ENCODE measurements around the gene FAM163B.

DNA sequence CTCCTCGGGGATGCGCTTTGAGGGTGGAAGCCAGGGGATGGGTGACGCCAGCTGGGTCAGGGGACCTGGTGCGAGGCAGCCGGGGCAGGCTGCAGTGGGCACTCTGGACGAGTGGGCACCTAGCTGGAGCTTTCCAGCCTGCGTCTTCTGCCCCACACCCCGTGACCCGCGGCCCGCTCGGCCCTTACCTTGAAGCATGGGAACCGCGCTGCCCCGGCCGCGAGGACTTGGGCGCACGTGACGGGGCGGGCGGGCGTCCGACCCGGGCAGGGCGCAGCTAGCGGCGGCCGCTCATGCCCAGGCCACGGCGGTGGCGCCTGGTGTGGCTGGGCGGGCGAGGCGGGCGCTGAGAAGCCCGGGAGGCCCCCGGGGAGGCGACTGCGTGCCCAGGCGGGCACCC, 300 bp downstream of the FAM163B start:
- TF ChIP-seq POLR2AphosphoS5 (IDR thresholded peaks at IDR 0.05; ENCODE audit: borderline replicate concordance, low read depth, low read length) (no peak), EZH2 (IDR thresholded peaks at IDR 0.05) (no peak)

Measured in SK-N-MC (cell line).